Esophagus squamous epithelium (tissue), 4 donors: ENCODE results near the gene EGFLAM.

ENCODE experiments used
- POLR2A ChIP-seq, 4 donors: fragments of 450-650 bp; IDR thresholded peaks; one replicate each; pipeline ENCODE4 v1.6.1; 2017; ENCODE audit warnings: antibody characterized with exemption in 4 of 4, mild to moderate bottlenecking in 4 of 4, moderate library complexity in 3 of 4
- TF ChIP-seq, protein P1 (sequence below), 6 experiments: fragments of 450-650 bp in 4 of 6; fragments of 200-600 bp in 2 of 6; sonication (generic) in 2 of 6; IDR thresholded peaks; one replicate each; pipeline ENCODE4 v1.5.1; 2016 to 2019; ENCODE audit warnings: antibody characterized with exemption in 6 of 6, mild to moderate bottlenecking in 4 of 6, moderate library complexity in 4 of 6

GRCh38 chr5:38291355-38291754, 33.0 kb downstream of the EGFLAM start:
- no peak for TF ChIP-seq POLR2A (IDR thresholded peaks at IDR 0.05)
- TF ChIP-seq, protein P1, sequence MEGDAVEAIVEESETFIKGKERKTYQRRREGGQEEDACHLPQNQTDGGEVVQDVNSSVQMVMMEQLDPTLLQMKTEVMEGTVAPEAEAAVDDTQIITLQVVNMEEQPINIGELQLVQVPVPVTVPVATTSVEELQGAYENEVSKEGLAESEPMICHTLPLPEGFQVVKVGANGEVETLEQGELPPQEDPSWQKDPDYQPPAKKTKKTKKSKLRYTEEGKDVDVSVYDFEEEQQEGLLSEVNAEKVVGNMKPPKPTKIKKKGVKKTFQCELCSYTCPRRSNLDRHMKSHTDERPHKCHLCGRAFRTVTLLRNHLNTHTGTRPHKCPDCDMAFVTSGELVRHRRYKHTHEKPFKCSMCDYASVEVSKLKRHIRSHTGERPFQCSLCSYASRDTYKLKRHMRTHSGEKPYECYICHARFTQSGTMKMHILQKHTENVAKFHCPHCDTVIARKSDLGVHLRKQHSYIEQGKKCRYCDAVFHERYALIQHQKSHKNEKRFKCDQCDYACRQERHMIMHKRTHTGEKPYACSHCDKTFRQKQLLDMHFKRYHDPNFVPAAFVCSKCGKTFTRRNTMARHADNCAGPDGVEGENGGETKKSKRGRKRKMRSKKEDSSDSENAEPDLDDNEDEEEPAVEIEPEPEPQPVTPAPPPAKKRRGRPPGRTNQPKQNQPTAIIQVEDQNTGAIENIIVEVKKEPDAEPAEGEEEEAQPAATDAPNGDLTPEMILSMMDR (IDR thresholded peaks at IDR 0.05), result no peak
